Measurements from ENCODE around the gene FBXW4.

The FBXW4 gene

GRCh38 chr10:101694674-101695403 lies at the start of gene FBXW4:
FBXW4 (minus strand) TSS chr10:101695170; CDS start chr10:101695105, 65 bp downstream.
- DNase-seq: peak; percentile 48

GRCh38 chr10:101744267-101744666 lies 49.3 kb upstream of the FBXW4 start:
- DNase-seq: no peak

DNA sequence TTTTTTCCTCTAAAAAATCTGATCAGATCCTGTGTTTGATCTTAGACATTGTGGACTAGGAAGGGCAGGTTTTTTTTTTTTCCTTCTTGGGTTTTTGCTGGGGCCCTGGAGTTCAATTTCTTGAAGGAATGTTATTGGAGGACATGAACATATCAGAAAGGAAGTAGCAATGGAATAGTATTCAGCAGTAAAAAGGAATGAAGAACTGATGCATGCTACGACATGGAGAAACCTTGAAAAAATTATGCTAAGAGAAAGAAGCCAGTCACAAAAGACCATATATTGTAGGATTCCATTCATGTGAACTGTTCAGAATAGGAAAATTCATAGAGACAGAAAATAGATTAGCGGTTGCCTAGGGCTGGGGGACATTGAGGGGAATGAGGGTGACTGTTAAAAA lies 47.0 kb upstream of the FBXW4 start:
- DNase-seq: no peak

- DNase-seq: no peak
Observed at GRCh38 chr10:101736666-101737065, 41.7 kb upstream of the FBXW4 start.

GRCh38 chr10:101732096-101732495 lies 37.1 kb upstream of the FBXW4 start:
- no peak for DNase-seq

DNA sequence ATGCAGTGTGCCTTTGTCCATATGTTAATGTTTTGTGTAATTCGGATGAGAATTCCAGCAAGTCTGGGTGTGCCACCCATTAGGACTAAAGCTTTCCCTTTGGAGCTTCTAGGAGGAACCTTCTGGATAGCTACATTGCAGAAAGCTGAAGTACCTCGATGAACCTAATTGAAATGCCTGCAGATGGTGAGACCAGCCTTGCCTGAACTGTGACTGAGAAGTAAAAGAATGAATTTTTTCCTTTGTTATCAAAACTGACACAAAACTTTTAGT lies 31.1 kb upstream of the FBXW4 start:
- DNase-seq: no peak

- DNase-seq: no peak
Observed at GRCh38 chr10:101725296-101726114, 30.5 kb upstream of the FBXW4 start.

GRCh38 chr10:101724446-101724845 lies 29.5 kb upstream of the FBXW4 start:
- no peak for DNase-seq

DNA sequence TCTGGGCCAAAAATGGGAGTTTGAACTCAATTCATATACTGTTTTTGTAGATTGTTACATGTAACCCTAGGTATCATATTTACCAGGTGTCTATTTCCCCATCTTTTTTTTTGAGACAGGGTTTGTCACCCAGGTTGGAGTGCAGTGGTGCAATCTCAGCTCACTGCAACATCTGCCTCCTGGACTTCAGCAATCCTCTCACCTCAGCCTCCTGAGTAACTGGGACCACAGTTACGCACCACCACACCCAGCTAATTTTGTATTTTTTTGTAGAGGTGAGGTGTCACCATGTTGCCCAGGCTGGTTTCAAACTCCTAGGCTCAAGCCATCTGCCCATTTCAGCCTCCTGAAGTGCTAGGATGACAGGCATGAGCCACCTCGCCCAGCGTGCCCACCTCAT lies 28.2 kb upstream of the FBXW4 start:
- DNase-seq: no peak

DNA sequence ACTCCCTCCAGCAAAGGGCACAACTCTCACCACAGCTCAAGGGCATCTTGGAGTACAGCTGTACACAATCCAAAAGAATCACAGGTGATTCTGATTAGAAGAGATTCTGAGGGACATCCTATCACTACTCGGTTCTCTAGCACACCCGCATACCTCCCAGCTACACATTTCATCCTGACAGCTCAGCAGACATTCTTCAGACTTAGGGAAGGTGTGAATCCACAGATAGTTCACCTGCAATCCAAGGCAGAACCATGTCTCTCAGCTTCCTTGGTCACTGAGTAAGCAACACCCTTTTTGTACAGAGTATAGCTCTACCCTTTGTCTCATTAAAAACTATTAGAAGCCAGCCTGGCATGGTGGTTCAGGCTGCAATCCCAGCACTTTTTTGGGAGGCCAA lies 26.8 kb upstream of the FBXW4 start:
- no peak for DNase-seq

DNA sequence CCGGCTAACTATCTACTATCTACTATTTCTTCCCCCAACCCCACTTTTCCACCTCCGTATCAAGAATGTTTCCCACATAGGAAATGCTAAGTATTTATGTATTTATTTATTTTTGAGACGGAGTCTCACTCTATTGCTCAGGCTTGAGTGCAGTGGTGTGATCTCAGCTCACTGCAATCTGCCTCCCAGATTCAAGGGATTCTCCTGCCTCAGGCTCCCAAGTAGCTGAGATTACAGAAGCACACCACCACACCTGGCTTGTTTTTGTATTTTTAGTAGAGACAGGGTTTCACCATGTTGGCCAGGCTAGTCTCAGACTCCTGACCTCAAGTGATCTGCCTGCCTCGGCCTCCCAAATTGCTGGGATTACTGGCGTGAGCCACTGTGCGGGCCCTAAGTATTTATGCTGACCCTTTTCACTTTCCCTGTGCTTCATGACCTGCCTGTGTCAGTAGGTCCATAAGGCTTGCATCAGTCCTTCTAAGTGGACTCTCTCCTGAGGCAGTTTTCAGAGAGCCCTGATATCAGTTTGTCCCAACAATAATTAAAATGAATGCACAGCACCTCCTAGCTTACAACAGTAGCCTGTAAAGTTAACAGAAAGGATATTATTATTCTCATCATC lies 25.7 kb upstream of the FBXW4 start:
- no peak for DNase-seq

DNA sequence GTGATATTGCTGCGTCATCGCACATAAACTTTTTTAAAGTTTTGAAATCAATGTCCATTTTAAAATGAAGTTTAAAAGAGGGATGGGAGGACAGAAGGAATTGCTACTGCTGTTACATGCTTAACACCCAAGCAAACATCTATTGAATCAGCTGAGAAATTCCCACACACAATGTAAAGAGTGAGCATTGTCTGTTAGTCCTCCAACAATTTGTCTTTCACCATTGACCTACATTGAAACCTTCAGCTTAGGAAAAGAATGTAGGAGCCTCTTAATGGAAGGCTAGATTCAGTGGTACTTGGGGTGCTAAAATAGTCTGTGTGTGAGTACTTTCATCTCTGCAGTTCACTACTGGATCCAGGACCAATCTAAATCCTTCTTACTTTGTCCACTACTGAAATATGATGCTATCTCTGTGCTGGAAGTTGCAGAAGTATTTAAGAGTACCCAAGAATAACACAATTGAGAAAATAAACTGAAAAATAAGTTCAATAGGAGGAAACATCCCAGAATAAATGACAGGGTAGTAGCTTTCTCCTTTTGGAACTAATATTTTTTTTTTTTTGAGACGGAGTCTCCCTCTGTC lies 23.8 kb upstream of the FBXW4 start:
- DNase-seq: no peak

DNA sequence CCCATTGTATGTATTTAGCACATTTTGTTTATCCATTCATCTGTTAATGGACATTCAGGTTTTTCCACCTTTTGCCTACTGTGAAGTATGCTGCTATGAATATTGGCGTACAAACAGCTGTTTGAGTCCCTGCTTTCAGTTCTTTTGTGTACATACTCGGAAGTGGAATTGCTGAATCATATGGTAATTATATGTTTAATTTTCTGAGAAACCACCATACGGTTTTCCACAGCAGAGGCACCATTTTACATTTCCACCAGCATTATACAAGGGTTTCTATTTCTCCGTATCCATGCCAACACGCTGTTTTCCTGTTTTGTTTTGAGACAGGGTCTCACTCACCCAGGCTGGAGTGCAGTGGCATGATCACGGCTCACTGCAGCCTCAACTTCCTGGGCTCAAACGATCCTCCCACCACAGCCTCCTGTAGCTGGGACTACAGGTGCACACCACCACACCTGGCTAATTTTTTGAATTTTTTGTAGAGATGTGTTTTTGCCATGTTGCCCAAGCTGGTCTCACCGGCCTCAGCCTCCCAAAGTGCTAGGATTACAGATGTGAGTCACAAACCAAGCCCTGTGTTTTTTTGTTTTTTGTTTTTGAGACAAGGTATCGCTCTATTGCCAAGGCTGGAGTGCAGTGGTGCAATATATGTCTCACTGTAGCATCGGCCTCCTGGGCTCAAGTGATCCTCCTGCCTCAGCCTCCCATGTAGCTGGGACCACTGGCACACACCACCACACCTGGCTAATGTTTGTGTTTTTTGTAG lies 22.1 kb upstream of the FBXW4 start:
- no peak for DNase-seq

DNA sequence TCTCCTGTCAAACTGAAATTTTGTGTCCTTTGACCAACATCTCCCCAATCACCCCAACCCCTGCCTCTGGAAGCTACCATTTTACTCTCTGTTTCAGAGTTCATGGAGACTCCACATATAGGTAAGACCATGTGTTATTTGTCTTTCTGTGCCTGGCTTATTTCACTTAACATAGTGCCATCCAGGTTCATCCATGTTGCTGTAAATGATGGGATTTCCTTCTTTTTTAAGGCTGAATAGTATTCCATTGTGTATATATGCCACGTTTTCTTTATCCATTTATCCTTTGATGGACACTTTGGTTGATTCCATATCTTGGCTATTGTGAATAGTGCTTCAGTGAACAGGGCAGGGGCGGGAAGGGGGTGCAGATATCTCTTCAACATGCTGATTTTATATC lies 18.0 kb upstream of the FBXW4 start:
- no peak for DNase-seq

DNA sequence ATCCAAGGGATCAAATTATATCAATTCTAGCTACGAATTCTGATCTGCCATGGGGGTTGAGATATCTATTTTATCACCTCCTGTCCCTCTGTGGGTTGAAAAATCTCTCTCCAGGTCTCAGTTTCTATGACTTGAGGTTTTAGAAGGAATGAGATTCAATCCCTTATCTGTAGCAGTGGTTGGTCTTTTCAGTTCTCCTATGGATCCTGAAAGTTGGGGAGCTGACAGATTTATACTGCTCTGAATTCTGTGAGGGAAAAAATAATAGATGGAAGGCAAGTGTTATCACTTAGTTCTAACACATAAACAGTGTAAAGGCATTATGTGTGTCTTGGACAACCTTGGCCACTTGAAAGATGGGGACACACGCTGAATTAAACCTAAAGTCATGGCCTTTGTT lies 15.8 kb upstream of the FBXW4 start:
- DNase-seq: no peak

DNA sequence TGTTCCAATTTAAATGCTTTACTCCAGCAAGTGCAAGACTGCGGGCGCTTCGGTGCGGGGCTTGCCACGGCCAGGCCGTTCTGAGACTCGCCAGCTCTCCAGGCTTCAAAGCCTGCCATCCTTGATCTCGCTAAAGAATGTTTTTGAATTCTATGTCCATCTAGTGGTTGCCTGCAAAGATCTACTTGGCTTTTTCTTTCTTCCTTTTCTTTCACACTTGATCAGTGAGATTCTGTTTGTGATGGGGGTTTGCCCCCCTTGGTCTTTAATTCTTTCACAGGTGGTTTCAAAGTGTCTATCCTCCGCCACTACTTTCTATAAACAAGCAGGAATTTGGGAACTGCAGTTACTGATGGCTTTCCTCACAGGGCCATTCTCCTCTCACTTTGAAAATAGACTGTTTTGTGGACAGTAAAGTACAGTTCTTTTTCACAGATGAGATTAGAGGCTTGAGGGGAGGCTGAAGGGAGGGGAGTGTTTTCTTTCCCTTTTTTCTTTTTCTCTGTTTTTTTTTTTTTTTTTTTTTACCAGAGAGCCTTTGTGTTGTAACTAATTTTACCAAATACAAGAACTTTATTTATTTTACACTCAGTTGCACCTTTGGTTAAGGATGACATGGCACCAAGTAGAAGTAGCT lies 15.2 kb upstream of the FBXW4 start:
- no peak for DNase-seq

DNA sequence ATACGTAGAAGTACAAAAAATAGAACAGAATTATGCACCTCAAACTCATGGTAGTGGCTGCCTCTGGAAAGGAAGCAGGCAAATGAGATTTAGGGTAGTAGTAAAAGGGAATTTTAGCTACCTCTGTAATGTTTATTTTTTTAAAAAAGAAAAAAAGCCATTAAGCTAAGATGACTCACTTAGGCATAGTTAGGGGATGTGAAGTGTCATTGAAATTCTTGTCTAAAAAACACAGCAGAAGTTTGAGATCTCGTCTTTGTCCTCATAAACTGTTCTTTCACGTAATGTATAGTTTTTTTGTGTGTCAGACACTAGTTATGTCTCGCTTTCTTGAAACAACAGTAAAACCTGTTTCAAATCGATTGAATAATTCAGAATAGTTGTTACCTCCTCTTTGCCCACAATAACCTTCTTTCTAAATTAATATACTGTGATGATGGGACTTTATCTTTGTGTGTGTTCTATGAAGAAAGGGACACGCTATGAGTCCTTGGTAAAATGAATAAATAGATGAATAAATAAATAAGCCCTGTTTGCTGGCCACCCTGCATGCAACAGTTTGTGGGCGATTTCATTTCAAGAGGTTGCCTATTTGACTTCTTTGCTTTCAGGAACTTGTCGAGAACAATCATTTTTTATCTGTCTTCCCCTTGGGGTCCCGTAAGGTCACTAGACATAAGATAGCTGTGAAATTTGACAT lies 14.5 kb upstream of the FBXW4 start:
- peak; percentile 14 for DNase-seq

DNA sequence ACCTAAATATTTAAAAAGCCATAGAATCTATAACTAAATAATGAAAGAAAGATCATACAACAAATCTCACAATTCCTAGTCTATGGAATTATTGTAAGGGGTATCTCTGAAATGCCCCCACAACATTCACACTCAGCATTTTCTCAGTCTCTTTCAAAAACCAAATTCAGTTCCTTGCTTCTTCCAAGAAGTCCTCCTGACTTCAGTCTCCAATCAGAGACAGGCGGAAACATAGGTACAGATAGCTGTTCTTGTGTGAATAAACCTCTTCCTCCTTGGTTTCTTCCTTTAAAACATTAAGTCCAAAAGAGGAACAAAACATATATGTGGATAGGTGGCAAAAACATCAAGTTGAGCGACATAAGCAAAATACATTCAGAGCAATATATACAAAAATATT lies 13.9 kb upstream of the FBXW4 start:
- DNase-seq: no peak

DNA sequence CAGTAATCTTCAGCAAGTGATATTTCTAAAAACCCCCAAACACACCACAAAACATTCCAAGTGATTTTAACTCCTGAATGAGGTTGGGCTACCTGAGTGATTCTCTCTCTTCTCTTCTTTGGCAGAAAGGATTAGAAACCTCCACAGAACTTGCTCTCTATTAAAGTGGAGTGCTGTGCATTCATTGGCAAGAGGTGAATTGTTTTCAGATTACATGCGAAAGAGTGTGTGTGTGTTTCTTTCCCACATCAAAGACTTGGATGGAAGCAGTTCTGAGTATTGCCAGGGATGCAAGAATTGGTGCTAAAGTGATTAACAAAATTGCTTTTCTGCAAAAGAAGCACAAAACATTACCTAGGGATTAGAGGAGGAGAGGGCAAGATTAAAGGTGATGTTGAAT lies 13.1 kb upstream of the FBXW4 start:
- no peak for DNase-seq

GRCh38 chr10:101704331-101704730 lies 9.4 kb upstream of the FBXW4 start:
- DNase-seq: no peak

DNA sequence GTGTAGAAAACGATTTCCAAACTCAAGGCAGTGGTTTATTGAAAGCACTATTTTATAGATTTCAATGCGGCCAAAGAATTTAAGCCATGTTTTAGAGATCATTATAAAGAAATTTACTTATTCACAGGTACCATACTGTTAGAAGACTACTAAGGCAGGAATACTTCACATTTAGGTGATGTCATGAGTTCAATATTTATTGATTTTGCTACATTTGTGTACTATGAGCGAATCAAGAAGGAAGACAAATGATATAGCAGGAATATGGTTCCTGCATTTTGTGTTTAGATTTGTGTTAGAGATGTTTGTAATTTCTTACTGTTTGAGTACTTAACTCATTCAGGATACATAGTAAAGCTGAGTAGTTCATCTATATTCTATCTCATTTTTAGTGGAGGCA lies 1.7 kb upstream of the FBXW4 start:
- no peak for DNase-seq

DNA sequence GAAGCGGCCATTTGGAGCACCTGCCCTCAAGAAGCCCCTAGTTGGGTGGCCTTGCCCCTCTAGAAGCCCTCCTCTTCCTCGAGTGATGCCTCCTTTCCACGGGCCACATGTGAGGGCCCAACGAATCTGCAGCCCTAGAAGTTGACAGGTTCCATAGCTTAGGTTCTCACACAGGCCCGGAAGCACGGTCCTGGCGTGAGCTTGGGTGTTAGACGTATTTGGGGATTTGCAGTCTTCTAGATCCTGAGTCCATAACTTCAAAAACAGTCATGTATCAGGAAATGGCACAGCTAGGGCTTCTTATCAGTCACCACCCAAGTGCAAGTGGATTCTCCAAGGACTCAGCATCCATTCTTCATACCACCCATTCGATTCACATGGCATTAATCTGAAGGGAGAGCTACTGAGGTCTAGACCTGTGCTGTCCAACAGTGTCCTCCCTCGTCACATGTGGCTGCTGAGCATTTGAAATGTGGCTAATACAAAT lies 477 bp upstream of the FBXW4 start:
- DNase-seq: no peak

Data from fibroblast of skin of right biceps (primary cell).